GM12878 (cell line): Measurements from ENCODE around the gene ZIC5. TPM values are rescaled to one million over a fixed set of nuclear protein-coding genes. Genes with fewer than 3 reads are reported as not detected.

Experiments
- ATAC-seq: fragments of 200-7000 bp; cut with Tn5 transposase; 3 replicates; pipeline ENCODE4 v1.9.1; 2020; ENCODE audit warnings: mild to moderate bottlenecking, moderate library complexity
- BruUV-seq: library from RNA; stranded (reverse); fragments of 400-500 nt; replicated peaks from 2 replicates; lab custom pipeline; 2021; lab: Mats Ljungman, UMichigan
- CTCF ChIA-PET: fragments of 300-600 bp; sonication (Branson Sonifier 250); formaldehyde crosslinking; extraction: SDS; loops from one replicate; lab custom pipeline; 2021; ENCODE audit warnings: inconsistent platforms; lab: Yijun Ruan, JAX
- POLR2A ChIA-PET: fragments of 350-600 bp; formaldehyde crosslinking; extraction: SDS; loops from one replicate; lab custom pipeline; 2021; ENCODE audit warnings: inconsistent platforms; lab: Charles Lee
- RAD21 ChIA-PET: fragments of 300-600 bp; sonication (Branson Sonifier 250); formaldehyde crosslinking; loops from one replicate; lab custom pipeline; 2023; ENCODE audit warnings: antibody characterized with exemption; ENCODE audit not compliant: unreplicated experiment; lab: Charles Lee
- SMC1A ChIA-PET: fragments of 300-600 bp; sonication (Branson Sonifier 250); formaldehyde crosslinking; loops from one replicate; lab custom pipeline; 2023; ENCODE audit not compliant: unreplicated experiment, uncharacterized antibody; lab: Charles Lee
- DNase-seq: peaks from one replicate; pipeline ENCODE4 v3.0.0-alpha.2; 2011; ENCODE audit warnings: low read depth, low spot score
- FAIRE-seq: peaks from 3 replicates; lab custom pipeline; 2011; peaks lifted over from hg19 to GRCh38; lab: Jason Lieb, UNC
- H2AFZ ChIP-seq: 2 replicates; pipeline ENCODE4 v1.6.0; 2011; ENCODE audit warnings: low read depth, low read length, control low read depth; ENCODE audit not compliant: control insufficient read depth
- H3K27ac ChIP-seq: 2 replicates; pipeline ENCODE4 v1.5.1; 2011; ENCODE audit warnings: control low read depth; ENCODE audit not compliant: control insufficient read depth, insufficient read depth
- H3K27me3 ChIP-seq, 2 experiments: replicated peaks in 1 of 2; 2 replicates each; pipeline versions ENCODE4 v1.6.0 to v1.6.1; 2011; ENCODE audit warnings: low read length in 1 of 2; ENCODE audit not compliant: control insufficient read depth in 2 of 2, insufficient read depth in 2 of 2
- H3K36me3 ChIP-seq, 2 experiments: 2 replicates each; pipeline ENCODE4 v1.5.1; 2011; ENCODE audit warnings: low read length in 1 of 2; ENCODE audit not compliant: control insufficient read depth in 2 of 2, insufficient read depth in 2 of 2
- H3K4me1 ChIP-seq: 2 replicates; pipeline ENCODE4 v1.6.1; 2011; ENCODE audit warnings: mild to moderate bottlenecking, low read length, moderate library complexity, mixed read lengths; ENCODE audit not compliant: control insufficient read depth, insufficient read depth
- H3K4me2 ChIP-seq: 2 replicates; pipeline ENCODE4 v1.6.0; 2011; ENCODE audit warnings: control low read depth; ENCODE audit not compliant: control insufficient read depth, insufficient read depth
- H3K4me3 ChIP-seq: fragments of 200-600 bp; sonication (generic); 2 replicates; pipeline ENCODE4 v1.5.1; 2016
- H3K79me2 ChIP-seq: 2 replicates; pipeline ENCODE4 v1.6.0; 2011; ENCODE audit warnings: low read length; ENCODE audit not compliant: control insufficient read depth, insufficient read depth
- H3K9ac ChIP-seq: 2 replicates; pipeline ENCODE4 v1.8.0; 2011; ENCODE audit warnings: low read length, control low read depth, mixed read lengths; ENCODE audit not compliant: control insufficient read depth, insufficient read depth
- H3K9me3 ChIP-seq: replicated peaks from 3 replicates; pipeline ENCODE4 v1.5.1; 2011; ENCODE audit warnings: mild to moderate bottlenecking, low read length; ENCODE audit not compliant: control insufficient read depth, insufficient read depth
- H4K20me1 ChIP-seq: 2 replicates; pipeline ENCODE4 v1.6.0; 2011; ENCODE audit not compliant: control insufficient read depth, insufficient read depth
- ATF3 ChIP-seq: IDR thresholded peaks from 2 replicates; pipeline ENCODE4 v1.6.1; 2011; ENCODE audit warnings: low read depth, mild to moderate bottlenecking, low read length, moderate library complexity, borderline replicate concordance; ENCODE audit errors: extremely low read depth
- BACH1 ChIP-seq: fragments of 450-650 bp; IDR thresholded peaks from 2 replicates; pipeline ENCODE4 v1.6.1; 2017; ENCODE audit warnings: mild to moderate bottlenecking, borderline replicate concordance
- BCLAF1 ChIP-seq: fragments of 450-650 bp; IDR thresholded peaks from 2 replicates; pipeline ENCODE4 v1.6.1; 2017; ENCODE audit warnings: antibody characterized with exemption, mild to moderate bottlenecking, moderate library complexity
- CREB1 ChIP-seq: IDR thresholded peaks from 2 replicates; pipeline ENCODE4 v1.6.1; 2012; ENCODE audit warnings: low read depth, mild to moderate bottlenecking, inconsistent platforms
- FOS ChIP-seq: IDR thresholded peaks from 3 replicates; pipeline ENCODE4 v1.6.1; 2011; ENCODE audit warnings: borderline replicate concordance; ENCODE audit not compliant: insufficient read length; ENCODE audit errors: extremely low read depth
- FOXM1 ChIP-seq: IDR thresholded peaks from 2 replicates; pipeline ENCODE4 v1.6.1; 2012; ENCODE audit warnings: low read depth, mild to moderate bottlenecking, inconsistent platforms, low read length, moderate library complexity
- JUNB ChIP-seq: IDR thresholded peaks from 2 replicates; pipeline ENCODE4 v1.6.1; 2016; ENCODE audit warnings: antibody characterized with exemption, mild to moderate bottlenecking
- MAX ChIP-seq: IDR thresholded peaks from 2 replicates; pipeline ENCODE4 v1.6.1; 2012; ENCODE audit warnings: low read depth, low read length, improper control_type of control experiment
- MXI1 ChIP-seq: fragments of 150-350 bp; IDR thresholded peaks from 2 replicates; pipeline ENCODE4 v1.6.1; 2011; ENCODE audit warnings: low read depth, mild to moderate bottlenecking, inconsistent platforms, low read length, improper control_type of control experiment
- MYB ChIP-seq: fragments of 150-350 bp; IDR thresholded peaks from 2 replicates; pipeline ENCODE4 v1.6.1; 2014; ENCODE audit warnings: mild to moderate bottlenecking, low read depth, low read length, borderline replicate concordance
- NFYA ChIP-seq: IDR thresholded peaks from 2 replicates; pipeline ENCODE4 v1.6.1; 2011; ENCODE audit warnings: low read depth, mild to moderate bottlenecking, low read length, improper control_type of control experiment, borderline replicate concordance
- POLR2A ChIP-seq: IDR thresholded peaks from 2 replicates; pipeline ENCODE4 v1.6.1; 2011; ENCODE audit warnings: low read depth, mild to moderate bottlenecking, low read length
- TCF12 ChIP-seq: IDR thresholded peaks from 2 replicates; pipeline ENCODE4 v1.6.1; 2011; ENCODE audit warnings: low read depth, mild to moderate bottlenecking, low read length
- ZBTB33 ChIP-seq: fragments of 450-650 bp; IDR thresholded peaks from 2 replicates; pipeline ENCODE4 v1.6.1; 2017; ENCODE audit warnings: mild to moderate bottlenecking
- WGBS: methylation state at CpG from one replicate; pipeline ENCODE4 v1.1.6; 2016; ENCODE audit warnings: low lambda C conversion rate; ENCODE audit not compliant: insufficient replicate concordance, insufficient coverage; ENCODE audit errors: missing lambda C conversion rate; 5-methylcytosine and 5-hydroxymethylcytosine counted together
- in situ Hi-C: fragments of 300-500 bp; cut with MboI; formaldehyde crosslinking; loops from 9 replicates; pipeline ENCODE4 v1.14.3; 2018; ENCODE audit warnings: mixed read lengths
- intact Hi-C: fragments of 100-400 bp; cut with micrococcal nuclease; formaldehyde crosslinking; loops from one replicate; pipeline ENCODE4 v1.14.2; 2022; ENCODE audit not compliant: unreplicated experiment
- polyA plus RNA-seq, 11 experiments: library from polyadenylated mRNA; depleted of rRNA in 4 of 11; unstranded in 6 of 11; stranded (reverse) in 5 of 11; fragments of >200 nt; fragmentation: Nextera tagmentation in 4 of 11; fragmentation: Illumina TruSeq in 1 of 11; extraction: Ambion mirVana in 4 of 11; extraction: Trizol in 1 of 11; gene quantifications; 1 replicate in 1 of 11; 2 replicates in 10 of 11; pipeline versions ENCODE4 v1.2.1 to v1.2.3, GENCODE V29; 2011 to 2016; ENCODE audit warnings: inconsistent platforms in 2 of 11, missing spikeins in 2 of 11, low read depth in 1 of 11
- total RNA-seq, 4 experiments: library from RNA; depleted of rRNA in 3 of 4; stranded (reverse); fragments of >200 nt in 3 of 4; fragmentation: Illumina TruSeq in 1 of 4; extraction: Trizol in 1 of 4; gene quantifications; 2 replicates each; pipeline versions ENCODE4 v1.2.1 to v1.2.3, GENCODE V29; 2013 to 2021

The ZIC5 gene
- total and polyA plus RNA-seq, 10 of the 15 experiments (the other 5 are each of a cell fraction or from before 2014, with no cell fraction given), result not detected

- no peak overlapping the region for H2AFZ ChIP-seq
- in situ Hi-C loops (no loop called here), intact Hi-C loops (no loop called here)
- DNase-seq, result no peak
- H3K9ac ChIP-seq, result no peak overlapping the region
- no peak for TF ChIP-seq MYB
- no peak for TF ChIP-seq BCLAF1
- no peak for TF ChIP-seq ATF3
- no peak for TF ChIP-seq CREB1
- TF ChIP-seq TCF12, result no peak
- TF ChIP-seq ZBTB33, result no peak
- TF ChIP-seq FOS, result no peak
- no peak for TF ChIP-seq POLR2A
- TF ChIP-seq BACH1, result no peak
- TF ChIP-seq NFYA, result no peak
- no peak for TF ChIP-seq JUNB
- TF ChIP-seq MAX, result no peak
- no peak for TF ChIP-seq MXI1
- no peak for TF ChIP-seq FOXM1
- ATAC-seq, result no peak
- peaks cover 5% of the 10 kb centered on the region; the same call in 1 of the 3 replicates for H3K9me3 ChIP-seq
- no peaks in the 10 kb centered on the region for H4K20me1 ChIP-seq
- no peaks in the 10 kb centered on the region for H3K4me1 ChIP-seq
- H3K4me3 ChIP-seq, result no peak overlapping the region
- H3K79me2 ChIP-seq, result no peaks in the 10 kb centered on the region
- H3K27ac ChIP-seq, result no peak overlapping the region
- no peak overlapping the region for H3K4me2 ChIP-seq
- 22% methylated on average over 11 of the region's 11 CpGs for WGBS
- ChIA-PET POLR2A (no interaction called here), CTCF (interaction anchor here (1.0 kb wide), 1 partner anchor 23 kb away, joined by 3 read pairs; no protein-coding TSS in a partner anchor), SMC1A (no interaction called here), RAD21 (no interaction called here)
- no TSS peak for BruUV-seq
- no peak for FAIRE-seq
- peaks cover 11 to 24% of the 10 kb centered on the region in 2 experiments for H3K27me3 ChIP-seq
- H3K36me3 ChIP-seq, result no peaks in the 10 kb centered on the region
These were observed 1.7 kb upstream of the ZIC5 start for GRCh38 chr13:99973163-99973807.
